K562 (cell line): ENCODE data around the gene PPM1H. TPM values are rescaled to one million over a fixed set of nuclear protein-coding genes. Genes with fewer than 3 reads are reported as not detected.

Experiments
- CAMTA2 ChIP-seq: fragments of 250-450 bp; sonication (Bioruptor Pico); conservative IDR thresholded peaks from 2 replicates; pipeline ENCODE4 v1.5.1; 2022
- E2F3 ChIP-seq: fragments of 250-450 bp; sonication (Bioruptor Pico); IDR thresholded peaks from 2 replicates; pipeline ENCODE4 v1.4.0; 2020; ENCODE audit warnings: mild to moderate bottlenecking
- GABPB2 ChIP-seq: fragments of 250-450 bp; sonication (Bioruptor Pico); conservative IDR thresholded peaks from 2 replicates; pipeline ENCODE4 v1.5.1; 2021; ENCODE audit warnings: mild to moderate bottlenecking
- NFIC ChIP-seq: fragments of 450-650 bp; IDR thresholded peaks from 2 replicates; pipeline ENCODE4 v1.6.1; 2017; ENCODE audit warnings: mild to moderate bottlenecking, inconsistent platforms
- RBM25 ChIP-seq: fragments of 200-400 bp; formaldehyde crosslinking; IDR thresholded peaks from 2 replicates; pipeline ENCODE4 v1.6.1; 2018; ENCODE audit warnings: low read length, low read depth, moderate library complexity; ENCODE audit not compliant: severe bottlenecking
- SIN3B ChIP-seq: fragments of 450-650 bp; IDR thresholded peaks from 2 replicates; pipeline ENCODE4 v1.6.1; 2017; ENCODE audit warnings: low read depth, mild to moderate bottlenecking, moderate library complexity
- SP2 ChIP-seq: IDR thresholded peaks from 2 replicates; pipeline ENCODE4 v1.6.1; 2011; ENCODE audit warnings: mild to moderate bottlenecking, low read depth, low read length, moderate library complexity; ENCODE audit not compliant: poor library complexity, severe bottlenecking; ENCODE audit errors: extremely low read depth
- ZBTB7A ChIP-seq: IDR thresholded peaks from 2 replicates; pipeline ENCODE4 v1.6.1; 2011; ENCODE audit warnings: low read depth, mild to moderate bottlenecking, low read length, moderate library complexity, borderline replicate concordance; ENCODE audit not compliant: control insufficient read depth
- ZC3H8 ChIP-seq: fragments of 450-650 bp; IDR thresholded peaks from 2 replicates; pipeline ENCODE4 v1.6.1; 2017
- ZFPM2 ChIP-seq: fragments of 250-450 bp; sonication (Bioruptor Pico); IDR thresholded peaks from 2 replicates; pipeline ENCODE4 v1.5.1; 2022; ENCODE audit warnings: mild to moderate bottlenecking
- ZFX ChIP-seq: sonication (generic); formaldehyde crosslinking; IDR thresholded peaks from 2 replicates; pipeline ENCODE4 v1.8.0; 2022; ENCODE audit warnings: mild to moderate bottlenecking, missing genetic modification reagents, moderate library complexity
- ZNF316 ChIP-seq: fragments of 450-650 bp; IDR thresholded peaks from 2 replicates; pipeline ENCODE4 v1.6.1; 2016
- polyA plus RNA-seq, 8 experiments: library from polyadenylated mRNA; depleted of rRNA in 4 of 8; stranded (reverse) in 5 of 8; unstranded in 3 of 8; fragments of >200 nt; fragmentation: Nextera tagmentation in 2 of 8; fragmentation: Illumina TruSeq in 1 of 8; extraction: Ambion mirVana in 2 of 8; extraction: Trizol in 1 of 8; gene quantifications; 2 replicates each; pipeline versions ENCODE4 v1.2.1 to v1.2.3, GENCODE V29; 2011 to 2014; ENCODE audit warnings: inconsistent platforms in 1 of 8, missing spikeins in 1 of 8
- total RNA-seq, 7 experiments: library from RNA; depleted of rRNA in 6 of 7; stranded (reverse); fragments of >200 nt in 6 of 7; fragmentation: Illumina TruSeq in 2 of 7; extraction: Trizol in 2 of 7; gene quantifications; 2 replicates each; pipeline versions ENCODE4 v1.2.1 to v1.2.3, GENCODE V29; 2011 to 2021; ENCODE audit warnings: low replicate concordance in 1 of 7
- TF ChIP-seq, protein P1 (sequence below): sonication (generic); formaldehyde crosslinking; IDR thresholded peaks from 2 replicates; pipeline ENCODE4 v1.9.0; 2022; ENCODE audit warnings: mild to moderate bottlenecking, missing genetic modification reagents
- TF ChIP-seq, protein P2 (sequence below): fragments of 450-650 bp; formaldehyde crosslinking; IDR thresholded peaks from 2 replicates; pipeline ENCODE4 v1.4.0; 2022; ENCODE audit warnings: missing genetic modification characterization
- TF ChIP-seq, protein P3 (sequence below): sonication (generic); formaldehyde crosslinking; IDR thresholded peaks from 2 replicates; pipeline ENCODE4 v1.8.1; 2023; ENCODE audit warnings: mild to moderate bottlenecking, missing genetic modification reagents, moderate library complexity
- TF ChIP-seq, protein P4 (sequence below): sonication (generic); formaldehyde crosslinking; IDR thresholded peaks from 2 replicates; pipeline ENCODE4 v1.8.0; 2022; ENCODE audit warnings: mild to moderate bottlenecking, missing genetic modification reagents
- TF ChIP-seq, protein P5 (sequence below): fragments of 450-650 bp; formaldehyde crosslinking; IDR thresholded peaks from 2 replicates; pipeline ENCODE4 v1.4.0; 2022; ENCODE audit warnings: mild to moderate bottlenecking, moderate library complexity
- TF ChIP-seq, protein P6 (sequence below): fragments of 450-650 bp; IDR thresholded peaks from 2 replicates; pipeline ENCODE4 v1.6.1; 2016; ENCODE audit warnings: antibody characterized with exemption
- TF ChIP-seq, protein P7 (sequence below): fragments of 450-650 bp; formaldehyde crosslinking; conservative IDR thresholded peaks from 2 replicates; pipeline ENCODE4 v1.4.0; 2022; ENCODE audit warnings: mild to moderate bottlenecking, missing genetic modification characterization

The PPM1H gene
- total and polyA plus RNA-seq, 9 of the 15 experiments (the other 6 are each of a cell fraction or from before 2014, with no cell fraction given), result 5.3 to 29.3 (median 11.3) TPM

DNA sequence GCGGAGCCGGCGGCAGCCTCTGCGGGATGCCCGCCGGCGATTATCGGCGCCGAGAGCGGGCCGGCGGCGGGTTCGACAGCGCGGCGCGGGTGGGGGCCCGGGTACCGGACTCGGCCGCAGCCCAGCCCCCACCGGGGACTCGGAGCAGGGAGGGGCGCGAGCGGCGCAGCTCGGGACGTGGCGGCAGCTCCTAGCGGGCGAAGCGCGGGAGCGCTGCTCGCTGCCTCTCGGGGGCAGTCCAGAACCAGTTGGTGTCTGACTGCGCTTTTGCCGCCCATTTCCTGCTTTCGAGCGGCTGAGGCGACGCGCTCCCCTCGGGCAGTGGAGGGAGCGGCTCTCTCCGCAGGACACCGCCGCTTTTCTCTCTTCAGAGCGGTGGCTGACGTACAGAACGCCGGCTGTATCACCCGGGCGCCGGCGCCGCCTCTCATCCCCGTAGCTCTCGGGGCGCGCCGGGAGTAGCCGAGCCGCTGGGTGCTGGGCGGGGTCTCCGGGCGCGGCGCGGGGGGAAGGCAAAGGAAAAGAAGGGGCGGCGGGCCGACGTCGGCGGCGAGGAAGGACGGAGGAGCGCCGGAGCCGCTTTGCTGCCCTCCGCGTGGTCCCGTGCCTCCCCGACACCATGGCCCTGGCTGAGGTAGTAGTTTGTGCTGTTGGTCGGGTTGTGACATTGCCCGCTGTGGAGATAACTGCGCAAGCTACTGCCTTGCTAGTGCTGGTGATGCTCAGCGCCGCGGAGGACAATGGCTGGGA lies 331.7 kb downstream of the PPM1H start (continued):
- TF ChIP-seq, protein P1, sequence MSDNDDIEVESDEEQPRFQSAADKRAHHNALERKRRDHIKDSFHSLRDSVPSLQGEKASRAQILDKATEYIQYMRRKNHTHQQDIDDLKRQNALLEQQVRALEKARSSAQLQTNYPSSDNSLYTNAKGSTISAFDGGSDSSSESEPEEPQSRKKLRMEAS (CRISPR knock-in tag), result no peak
- peak; percentile 62; the same call in 1 of the 2 replicates for TF ChIP-seq ZBTB7A
- no peak for TF ChIP-seq CAMTA2 (CRISPR knock-in tag)
- TF ChIP-seq, protein P2, sequence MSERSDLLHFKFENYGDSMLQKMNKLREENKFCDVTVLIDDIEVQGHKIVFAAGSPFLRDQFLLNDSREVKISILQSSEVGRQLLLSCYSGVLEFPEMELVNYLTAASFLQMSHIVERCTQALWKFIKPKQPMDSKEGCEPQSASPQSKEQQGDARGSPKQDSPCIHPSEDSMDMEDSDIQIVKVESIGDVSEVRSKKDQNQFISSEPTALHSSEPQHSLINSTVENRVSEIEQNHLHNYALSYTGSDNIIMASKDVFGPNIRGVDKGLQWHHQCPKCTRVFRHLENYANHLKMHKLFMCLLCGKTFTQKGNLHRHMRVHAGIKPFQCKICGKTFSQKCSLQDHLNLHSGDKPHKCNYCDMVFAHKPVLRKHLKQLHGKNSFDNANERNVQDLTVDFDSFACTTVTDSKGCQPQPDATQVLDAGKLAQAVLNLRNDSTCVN (CRISPR knock-in tag), result peak; percentile 83; the same call in 1 of the 2 replicates
- peak; percentile 75 for TF ChIP-seq ZFX (CRISPR knock-in tag)
- TF ChIP-seq, protein P3, sequence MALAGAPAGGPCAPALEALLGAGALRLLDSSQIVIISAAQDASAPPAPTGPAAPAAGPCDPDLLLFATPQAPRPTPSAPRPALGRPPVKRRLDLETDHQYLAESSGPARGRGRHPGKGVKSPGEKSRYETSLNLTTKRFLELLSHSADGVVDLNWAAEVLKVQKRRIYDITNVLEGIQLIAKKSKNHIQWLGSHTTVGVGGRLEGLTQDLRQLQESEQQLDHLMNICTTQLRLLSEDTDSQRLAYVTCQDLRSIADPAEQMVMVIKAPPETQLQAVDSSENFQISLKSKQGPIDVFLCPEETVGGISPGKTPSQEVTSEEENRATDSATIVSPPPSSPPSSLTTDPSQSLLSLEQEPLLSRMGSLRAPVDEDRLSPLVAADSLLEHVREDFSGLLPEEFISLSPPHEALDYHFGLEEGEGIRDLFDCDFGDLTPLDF (CRISPR knock-in tag), result peak; percentile 76
- peak; percentile 61 for TF ChIP-seq ZNF316
- TF ChIP-seq, protein P4, sequence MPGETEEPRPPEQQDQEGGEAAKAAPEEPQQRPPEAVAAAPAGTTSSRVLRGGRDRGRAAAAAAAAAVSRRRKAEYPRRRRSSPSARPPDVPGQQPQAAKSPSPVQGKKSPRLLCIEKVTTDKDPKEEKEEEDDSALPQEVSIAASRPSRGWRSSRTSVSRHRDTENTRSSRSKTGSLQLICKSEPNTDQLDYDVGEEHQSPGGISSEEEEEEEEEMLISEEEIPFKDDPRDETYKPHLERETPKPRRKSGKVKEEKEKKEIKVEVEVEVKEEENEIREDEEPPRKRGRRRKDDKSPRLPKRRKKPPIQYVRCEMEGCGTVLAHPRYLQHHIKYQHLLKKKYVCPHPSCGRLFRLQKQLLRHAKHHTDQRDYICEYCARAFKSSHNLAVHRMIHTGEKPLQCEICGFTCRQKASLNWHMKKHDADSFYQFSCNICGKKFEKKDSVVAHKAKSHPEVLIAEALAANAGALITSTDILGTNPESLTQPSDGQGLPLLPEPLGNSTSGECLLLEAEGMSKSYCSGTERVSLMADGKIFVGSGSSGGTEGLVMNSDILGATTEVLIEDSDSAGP (CRISPR knock-in tag), result no peak; the same call in 1 of the 2 replicates
- peak; percentile 92 for TF ChIP-seq E2F3 (CRISPR knock-in tag)
- TF ChIP-seq NFIC, result no peak
- TF ChIP-seq, protein P5, sequence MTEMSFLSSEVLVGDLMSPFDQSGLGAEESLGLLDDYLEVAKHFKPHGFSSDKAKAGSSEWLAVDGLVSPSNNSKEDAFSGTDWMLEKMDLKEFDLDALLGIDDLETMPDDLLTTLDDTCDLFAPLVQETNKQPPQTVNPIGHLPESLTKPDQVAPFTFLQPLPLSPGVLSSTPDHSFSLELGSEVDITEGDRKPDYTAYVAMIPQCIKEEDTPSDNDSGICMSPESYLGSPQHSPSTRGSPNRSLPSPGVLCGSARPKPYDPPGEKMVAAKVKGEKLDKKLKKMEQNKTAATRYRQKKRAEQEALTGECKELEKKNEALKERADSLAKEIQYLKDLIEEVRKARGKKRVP, result peak; percentile 8; the same call in 1 of the 2 replicates
- peak; percentile 32 for TF ChIP-seq RBM25
- TF ChIP-seq, protein P6, sequence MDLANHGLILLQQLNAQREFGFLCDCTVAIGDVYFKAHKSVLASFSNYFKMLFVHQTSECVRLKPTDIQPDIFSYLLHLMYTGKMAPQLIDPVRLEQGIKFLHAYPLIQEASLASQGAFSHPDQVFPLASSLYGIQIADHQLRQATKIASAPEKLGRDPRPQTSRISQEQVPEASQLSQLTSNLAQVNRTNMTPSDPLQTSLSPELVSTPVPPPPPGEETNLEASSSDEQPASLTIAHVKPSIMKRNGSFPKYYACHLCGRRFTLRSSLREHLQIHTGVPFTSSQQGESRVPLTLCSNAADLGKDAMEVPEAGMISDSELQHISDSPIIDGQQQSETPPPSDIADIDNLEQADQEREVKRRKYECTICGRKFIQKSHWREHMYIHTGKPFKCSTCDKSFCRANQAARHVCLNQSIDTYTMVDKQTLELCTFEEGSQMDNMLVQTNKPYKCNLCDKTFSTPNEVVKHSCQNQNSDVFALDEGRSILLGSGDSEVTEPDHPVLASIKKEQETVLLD, result no peak
- 0 out of 2 replicates have a peak, but pooled peaks have one; percentile 35 for TF ChIP-seq SIN3B
- TF ChIP-seq, protein P7, sequence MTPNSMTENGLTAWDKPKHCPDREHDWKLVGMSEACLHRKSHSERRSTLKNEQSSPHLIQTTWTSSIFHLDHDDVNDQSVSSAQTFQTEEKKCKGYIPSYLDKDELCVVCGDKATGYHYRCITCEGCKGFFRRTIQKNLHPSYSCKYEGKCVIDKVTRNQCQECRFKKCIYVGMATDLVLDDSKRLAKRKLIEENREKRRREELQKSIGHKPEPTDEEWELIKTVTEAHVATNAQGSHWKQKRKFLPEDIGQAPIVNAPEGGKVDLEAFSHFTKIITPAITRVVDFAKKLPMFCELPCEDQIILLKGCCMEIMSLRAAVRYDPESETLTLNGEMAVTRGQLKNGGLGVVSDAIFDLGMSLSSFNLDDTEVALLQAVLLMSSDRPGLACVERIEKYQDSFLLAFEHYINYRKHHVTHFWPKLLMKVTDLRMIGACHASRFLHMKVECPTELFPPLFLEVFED (CRISPR knock-in tag), result peak; percentile 71; the same call in 1 of the 2 replicates
- no peak for TF ChIP-seq ZC3H8
- no peak for TF ChIP-seq ZFPM2
- TF ChIP-seq GABPB2 (CRISPR knock-in tag), result no peak
- TF ChIP-seq SP2, result no peak
